ENCODE measurements around the gene TMEM231. TPM values are rescaled to one million over a fixed set of nuclear protein-coding genes. Genes with fewer than 3 reads are reported as not detected.

Gene TMEM231
- total RNA-seq, 1 experiment from 2014 or later, result 9.7 TPM

GRCh38 chr16:75566040-75566757 is 10.1 kb upstream of the TMEM231 start, which contains the start of gene GABARAPL2:
Gene GABARAPL2 (plus strand): TSS chr16:75566379. CDS start chr16:75566487, 108 bp downstream.
- peaks cover 17% of the 10 kb centered on the region for H3K79me2 ChIP-seq (ENCODE audit: insufficient read depth, low read length)
- ATAC-seq (peak; percentile 80), DNase-seq (ENCODE audit: low read depth, low spot score) (peak; percentile 50)
- no TSS peak for BruUV-seq (replicated peaks)
- H3K4me1 ChIP-seq (ENCODE audit: control insufficient read depth in 1 of 2, insufficient read depth in 2 of 2, low read length in 2 of 2), result peaks cover 15 to 24% of the 10 kb centered on the region in 2 experiments
- H4K20me1 ChIP-seq (ENCODE audit: insufficient read depth), result no peaks in the 10 kb centered on the region
- peak within 1 kb of the TSS; percentile 68; the same call in 1 of the 2 replicates for H3K27ac ChIP-seq (ENCODE audit: low read depth, low read length)
- no peaks in the 10 kb centered on the region for H3K9me2 ChIP-seq (ENCODE audit: insufficient read depth)
- H3K9me3 ChIP-seq (ENCODE audit: control insufficient read depth in 1 of 2, insufficient read depth in 1 of 2, low read depth in 1 of 2, low read length in 2 of 2), result no peaks in the 10 kb centered on the region
- ChIA-PET POLR2A (interaction anchor here (1.4 to 1.5 kb wide), 2 partner anchors 10 to 57 kb away, joined by 5 to 6 read pairs; partner anchors contain the start of genes ADAT1 and TMEM231), RAD21 (ENCODE audit: low non-redundant PET in 1 of 2, low total read pairs in 2 of 2, uncharacterized antibody in 2 of 2, unreplicated experiment in 2 of 2) (interaction anchor here in 1 of 2 experiments (0.7 kb wide), 1 partner anchor 102 kb away, joined by 3 read pairs; no protein-coding TSS in a partner anchor), CTCF (interaction anchor here (0.9 to 2.1 kb wide), 2 partner anchors 45 to 49 kb away, joined by 3 to 10 read pairs; no protein-coding TSS in a partner anchor)
- H3K4me2 ChIP-seq (ENCODE audit: low read length), result peak within 1 kb of the TSS; percentile 100
- no peaks in the 10 kb centered on the region for H3K27me3 ChIP-seq (ENCODE audit: insufficient read depth, low read length)
- peak within 1 kb of the TSS; percentile 43 for H2AFZ ChIP-seq (ENCODE audit: low read depth, low read length, poor library complexity, severe bottlenecking)
- peak within 1 kb of the TSS; percentile 90 for H3K4me3 ChIP-seq (replicated peaks in 1 of 2; ENCODE audit: low read depth in 1 of 2, low read length in 2 of 2)
- intact Hi-C loops (cut with micrococcal nuclease), result no loop called here
- peaks cover 20 to 24% of the 10 kb centered on the region in 2 experiments; a peak in 3 of 4 replicates for H3K36me3 ChIP-seq (ENCODE audit: control insufficient read depth in 1 of 2, insufficient read depth in 2 of 2, low read length in 2 of 2)
- TF ChIP-seq YY1 (IDR thresholded peaks at IDR 0.05; ENCODE audit: extremely low read depth, insufficient replicate concordance, low read depth, low read length) (peak; percentile 60), EZH2phosphoT487 (IDR thresholded peaks at IDR 0.05; ENCODE audit: borderline replicate concordance) (no peak), ZFX (IDR thresholded peaks at IDR 0.05) (peak; percentile 76; the same call in 1 of the 2 replicates), RAD21 (IDR thresholded peaks at IDR 0.05; ENCODE audit: low read depth) (no peak), SP1 (IDR thresholded peaks at IDR 0.05; ENCODE audit: low read depth) (peak; percentile 29; the same call in 1 of the 2 replicates), POLR2AphosphoS5 (IDR thresholded peaks at IDR 0.05; ENCODE audit: low read depth, low read length) (peak; percentile 81), CEBPB (IDR thresholded peaks at IDR 0.05; ENCODE audit: low read depth) (no peak), FOSL1 (IDR thresholded peaks at IDR 0.05; ENCODE audit: low read depth) (no peak), SRF (IDR thresholded peaks at IDR 0.05; ENCODE audit: low read depth) (no peak), EGR1 (IDR thresholded peaks at IDR 0.05; ENCODE audit: low read depth) (peak; percentile 21; the same call in 1 of the 2 replicates), ELF1 (IDR thresholded peaks at IDR 0.05; ENCODE audit: borderline replicate concordance, low read depth) (no peak)
- H3K9ac ChIP-seq (ENCODE audit: low read length), result peak within 1 kb of the TSS; percentile 76
